Measurements from ENCODE around the gene HECW1. TPM values are rescaled to one million over a fixed set of nuclear protein-coding genes. Genes with fewer than 3 reads are reported as not detected.

HECW1 gene
- total and polyA plus RNA-seq, 2 experiments from 2014 or later = 11.0 to 21.8 TPM

DNA sequence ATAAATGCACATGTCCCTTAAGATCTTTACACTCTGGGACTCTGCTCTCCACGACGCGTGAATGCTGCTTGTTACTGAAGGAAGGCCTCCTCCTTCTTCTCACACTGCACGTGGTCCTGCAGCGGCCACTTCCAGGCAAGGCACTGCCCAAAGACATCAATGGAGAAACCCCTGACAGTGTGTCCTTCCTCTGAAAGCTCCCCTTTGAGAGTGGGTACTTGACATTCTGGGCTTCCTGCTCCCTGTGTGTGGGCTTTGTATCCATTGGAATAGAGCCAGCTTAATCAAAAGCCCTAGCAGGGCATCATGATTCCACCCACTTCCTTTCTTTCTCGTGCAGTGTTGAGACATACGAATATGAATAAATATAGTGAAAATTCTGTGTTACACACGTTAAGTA lies 400.8 kb downstream of the HECW1 start:
- ATAC-seq (peak; percentile 24; the same call in 2 of the 3 replicates), DNase-seq (ENCODE audit: low spot score) (no peak)
- TF ChIP-seq STAT1 (IDR thresholded peaks at IDR 0.05; ENCODE audit: unreplicated experiment) (no peak), EZH2 (IDR thresholded peaks at IDR 0.05; ENCODE audit: low read depth, unreplicated experiment) (no peak)
- TF ChIP-seq, protein P1, sequence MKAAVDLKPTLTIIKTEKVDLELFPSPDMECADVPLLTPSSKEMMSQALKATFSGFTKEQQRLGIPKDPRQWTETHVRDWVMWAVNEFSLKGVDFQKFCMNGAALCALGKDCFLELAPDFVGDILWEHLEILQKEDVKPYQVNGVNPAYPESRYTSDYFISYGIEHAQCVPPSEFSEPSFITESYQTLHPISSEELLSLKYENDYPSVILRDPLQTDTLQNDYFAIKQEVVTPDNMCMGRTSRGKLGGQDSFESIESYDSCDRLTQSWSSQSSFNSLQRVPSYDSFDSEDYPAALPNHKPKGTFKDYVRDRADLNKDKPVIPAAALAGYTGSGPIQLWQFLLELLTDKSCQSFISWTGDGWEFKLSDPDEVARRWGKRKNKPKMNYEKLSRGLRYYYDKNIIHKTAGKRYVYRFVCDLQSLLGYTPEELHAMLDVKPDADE (IDR thresholded peaks at IDR 0.05) = no peak
- Histone ChIP-seq H3K27ac (ENCODE audit: low read depth) (no peak overlapping the region), H3K4me3 (no peak overlapping the region), H3K4me1 (ENCODE audit: insufficient read depth) (peaks cover 4% of the 10 kb centered on the region; the same call in 1 of the 2 replicates), H3K9me2 (ENCODE audit: insufficient read depth) (0 out of 2 replicates have a peak, but pooled peaks cover 3% of the 10 kb centered on the region), H3K27me3 (ENCODE audit: insufficient read depth) (no peaks in the 10 kb centered on the region), H2AFZ (no peak overlapping the region), H4K20me1 (replicated peaks; ENCODE audit: insufficient read depth) (no peaks in the 10 kb centered on the region), H3K4me2 (no peak overlapping the region), H3K79me2 (replicated peaks; ENCODE audit: insufficient read depth) (no peaks in the 10 kb centered on the region), H3K36me3 (ENCODE audit: insufficient read depth) (no peaks in the 10 kb centered on the region), H3F3A (replicated peaks; ENCODE audit: low read depth) (no peaks in the 10 kb centered on the region)
- H3K27me3 Mint-ChIP-seq (ENCODE audit: insufficient read depth, low read depth, poor library complexity) = no peaks in the 10 kb centered on the region
- H3K27ac Mint-ChIP-seq = no peak overlapping the region
- peaks cover 33% of the 10 kb centered on the region for H3K4me1 Mint-ChIP-seq
- no peaks in the 10 kb centered on the region for H3K9me3 Mint-ChIP-seq
- no peak overlapping the region for H3K4me3 Mint-ChIP-seq
- H3K36me3 Mint-ChIP-seq (ENCODE audit: low read depth) = no peaks in the 10 kb centered on the region

DNA sequence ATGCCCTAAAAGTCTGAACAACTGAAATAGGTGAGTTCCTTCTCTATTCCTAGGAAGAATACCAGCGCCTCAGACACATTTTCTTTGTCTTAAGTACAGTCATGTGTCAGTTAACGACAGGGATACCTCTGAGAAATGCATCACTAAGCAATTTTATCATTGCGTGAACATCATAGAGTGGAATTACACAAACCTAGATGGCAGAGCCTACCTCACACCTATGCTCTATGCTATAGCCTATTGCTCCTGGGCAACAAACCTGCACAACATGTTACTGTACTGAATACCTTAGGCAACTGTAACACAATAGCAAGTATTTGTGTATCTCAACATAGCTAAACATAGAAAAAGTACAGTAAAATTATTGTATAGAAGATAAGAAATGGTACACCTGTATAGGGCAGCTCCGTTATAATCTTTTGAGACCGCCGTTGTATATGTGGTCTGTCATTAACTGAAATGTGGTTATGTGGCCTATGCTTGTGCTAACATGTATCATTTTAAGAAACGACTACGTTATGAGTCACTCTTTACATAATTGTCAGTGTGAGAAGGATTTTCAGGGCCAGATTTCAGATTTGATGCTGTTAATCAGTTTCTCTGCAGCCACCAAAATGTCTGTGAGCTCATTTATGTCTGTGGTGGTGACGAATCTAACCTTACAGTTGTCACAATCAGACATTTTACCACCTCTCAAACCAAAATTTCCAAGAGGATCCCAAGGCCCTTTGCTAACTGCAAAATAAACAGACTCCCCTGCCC lies 404.3 kb downstream of the HECW1 start:
- Histone ChIP-seq H3K36me3 (ENCODE audit: insufficient read depth) (no peaks in the 10 kb centered on the region), H3K27me3 (ENCODE audit: insufficient read depth) (no peaks in the 10 kb centered on the region), H3K4me2 (no peak overlapping the region), H4K20me1 (replicated peaks; ENCODE audit: insufficient read depth) (no peaks in the 10 kb centered on the region), H3K4me3 (no peak overlapping the region), H3K27ac (ENCODE audit: low read depth) (no peak overlapping the region), H3F3A (replicated peaks; ENCODE audit: low read depth) (no peaks in the 10 kb centered on the region), H3K9me2 (ENCODE audit: insufficient read depth) (no peaks in the 10 kb centered on the region), H2AFZ (no peak overlapping the region), H3K79me2 (replicated peaks; ENCODE audit: insufficient read depth) (no peaks in the 10 kb centered on the region), H3K4me1 (ENCODE audit: insufficient read depth) (peaks cover 4% of the 10 kb centered on the region; the same call in 1 of the 2 replicates)
- Mint-ChIP-seq H3K9me3 (no peaks in the 10 kb centered on the region), H3K36me3 (ENCODE audit: low read depth) (no peaks in the 10 kb centered on the region), H3K4me3 (no peak overlapping the region), H3K27ac (no peak overlapping the region), H3K27me3 (ENCODE audit: insufficient read depth, low read depth, poor library complexity) (peaks cover 1% of the 10 kb centered on the region), H3K4me1 (peaks cover 29% of the 10 kb centered on the region)
- DNase-seq (ENCODE audit: low spot score) = no peak
- no peak for TF ChIP-seq POLR2AphosphoS5 (IDR thresholded peaks at IDR 0.05; ENCODE audit: low read depth)
- no peak for TF ChIP-seq EZH2 (IDR thresholded peaks at IDR 0.05; ENCODE audit: low read depth, unreplicated experiment)
- no peak for TF ChIP-seq JUNB (IDR thresholded peaks at IDR 0.05; ENCODE audit: unreplicated experiment)
- no peak for ATAC-seq

DNA sequence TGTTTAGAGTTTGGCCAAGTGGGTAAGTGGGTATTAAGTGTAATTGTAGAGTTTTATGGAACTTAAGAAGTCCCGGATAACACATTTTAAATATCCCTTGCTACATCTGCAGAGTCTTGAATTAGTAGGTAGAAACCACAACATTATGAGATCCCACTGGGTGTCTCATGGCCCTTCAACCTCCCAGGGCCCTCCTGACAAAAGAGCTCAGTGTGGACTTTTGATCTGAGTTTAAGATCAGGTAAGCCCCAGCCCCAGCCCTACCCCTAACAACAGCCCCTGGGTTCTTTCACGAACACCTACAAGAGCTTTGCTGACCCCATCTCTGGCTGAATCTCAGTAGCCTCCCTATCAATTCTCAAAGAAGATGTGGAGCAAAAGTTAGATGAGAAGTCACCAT lies 405.0 kb downstream of the HECW1 start:
- H3K27me3 Mint-ChIP-seq (ENCODE audit: insufficient read depth, low read depth, poor library complexity) = peaks cover 1% of the 10 kb centered on the region
- H3K9me3 Mint-ChIP-seq = no peaks in the 10 kb centered on the region
- peaks cover 4% of the 10 kb centered on the region; the same call in 1 of the 2 replicates for H3K4me1 ChIP-seq (ENCODE audit: insufficient read depth)
- ATAC-seq (peak; percentile 61), DNase-seq (ENCODE audit: low spot score) (no peak)
- no peaks in the 10 kb centered on the region for H3F3A ChIP-seq (replicated peaks; ENCODE audit: low read depth)
- H3K4me1 Mint-ChIP-seq = peaks cover 29% of the 10 kb centered on the region
- H3K4me2 ChIP-seq = no peak overlapping the region
- H2AFZ ChIP-seq = no peak overlapping the region
- no peaks in the 10 kb centered on the region for H4K20me1 ChIP-seq (replicated peaks; ENCODE audit: insufficient read depth)
- no peak for TF ChIP-seq EZH2phosphoT487 (IDR thresholded peaks at IDR 0.05; ENCODE audit: unreplicated experiment)
- TF ChIP-seq ZNF114 (CRISPR knock-in tag; IDR thresholded peaks at IDR 0.05) = no peak
- no peak overlapping the region for H3K27ac Mint-ChIP-seq
- H3K9me2 ChIP-seq (ENCODE audit: insufficient read depth) = no peaks in the 10 kb centered on the region
- no peak overlapping the region for H3K27ac ChIP-seq (ENCODE audit: low read depth)
- no peaks in the 10 kb centered on the region for H3K27me3 ChIP-seq (ENCODE audit: insufficient read depth)
- no peaks in the 10 kb centered on the region for H3K36me3 ChIP-seq (ENCODE audit: insufficient read depth)
- no peaks in the 10 kb centered on the region for H3K36me3 Mint-ChIP-seq (ENCODE audit: low read depth)
- H3K79me2 ChIP-seq (replicated peaks; ENCODE audit: insufficient read depth) = no peaks in the 10 kb centered on the region
- no peak overlapping the region for H3K4me3 Mint-ChIP-seq
- H3K4me3 ChIP-seq = no peak overlapping the region
